T-helper 1 cell (primary cell): Measurements from ENCODE around the gene AMER2.

ENCODE experiments used
- DNase-seq, 5 donors: peaks; one replicate each; pipeline ENCODE4 v3.0.0-alpha.2; 2012 to 2020
- total RNA-seq, 4 donors: gene quantifications; one replicate each; lab custom pipeline; 2026; lab: John Stamatoyannopoulos, UW

Gene AMER2
- total RNA-seq = 0 reads per million in 4 donors

GRCh38 chr13:25171517-25172302, at the start of gene AMER2:
Gene AMER2 (minus strand): TSS chr13:25172288. CDS start chr13:25171619, 669 bp downstream.
- no peak for DNase-seq

GRCh38 chr13:25218019-25218418, 45.9 kb upstream of the AMER2 start:
- DNase-seq = no peak

- no peak for DNase-seq
Observed at GRCh38 chr13:25217023-25217885, 45.2 kb upstream of the AMER2 start.

GRCh38 chr13:25215253-25215575, 43.1 kb upstream of the AMER2 start:
- DNase-seq = no peak

GRCh38 chr13:25214491-25215252, 42.6 kb upstream of the AMER2 start:
- DNase-seq = no peak

GRCh38 chr13:25213715-25214114, 41.6 kb upstream of the AMER2 start:
- no peak for DNase-seq

GRCh38 chr13:25210842-25211569, 38.9 kb upstream of the AMER2 start:
- DNase-seq = no peak

GRCh38 chr13:25207291-25207810, 35.3 kb upstream of the AMER2 start:
- no peak for DNase-seq

- DNase-seq = no peak
Observed at GRCh38 chr13:25204863-25205262, 32.8 kb upstream of the AMER2 start.

- DNase-seq = no peak
Observed at GRCh38 chr13:25203127-25203740, 31.1 kb upstream of the AMER2 start.

GRCh38 chr13:25200783-25201182, 28.7 kb upstream of the AMER2 start:
- no peak for DNase-seq

- no peak for DNase-seq
Observed at GRCh38 chr13:25198647-25199046, 26.6 kb upstream of the AMER2 start.

- no peak for DNase-seq
Observed at GRCh38 chr13:25196971-25197370, 24.9 kb upstream of the AMER2 start.

- no peak for DNase-seq
Observed at GRCh38 chr13:25192936-25193335, 20.8 kb upstream of the AMER2 start.

- DNase-seq = no peak
Observed at GRCh38 chr13:25192489-25192888, 20.4 kb upstream of the AMER2 start.

GRCh38 chr13:25192052-25192451, 20.0 kb upstream of the AMER2 start:
- no peak for DNase-seq

- no peak for DNase-seq
Observed at GRCh38 chr13:25190771-25191170, 18.7 kb upstream of the AMER2 start.

- DNase-seq = no peak
Observed at GRCh38 chr13:25190256-25190655, 18.2 kb upstream of the AMER2 start.

GRCh38 chr13:25187596-25187995, 15.5 kb upstream of the AMER2 start:
- no peak for DNase-seq

GRCh38 chr13:25186187-25186586, 14.1 kb upstream of the AMER2 start:
- no peak for DNase-seq

GRCh38 chr13:25181597-25181996, 9.5 kb upstream of the AMER2 start:
- DNase-seq = no peak
